Large intestine (tissue), 1 donor: ENCODE measurements around the gene DBF4B. TPM values are rescaled to one million over a fixed set of nuclear protein-coding genes. Genes with fewer than 3 reads are reported as not detected.

ENCODE experiments used
- polyA plus RNA-seq: library from polyadenylated mRNA; unstranded; fragments of 120-200 nt; gene quantifications from one replicate; pipeline ENCODE4 v1.2.1, GENCODE V29; 2013

The DBF4B gene
- polyA plus RNA-seq, 1 donor = 11.6 TPM

Other genes starting within 250 kb of the DBF4B start
- 35.9 TPM for gene GPATCH8, start 205.3 kb upstream of the DBF4B start, polyA plus RNA-seq
- 4.4 TPM for gene FZD2, start 151.2 kb upstream of the DBF4B start, polyA plus RNA-seq
- gene MEIOC, start 52.2 kb upstream of the DBF4B start, polyA plus RNA-seq = 0.55 TPM
- gene CCDC43, start 18.9 kb upstream of the DBF4B start, polyA plus RNA-seq = 25.5 TPM
- gene ADAM11, start 50.3 kb downstream of the DBF4B start, polyA plus RNA-seq = 1.2 TPM
- 8.2 TPM for gene GJC1, start 121.6 kb downstream of the DBF4B start, polyA plus RNA-seq
- 1.8 TPM for gene HIGD1B, start 139.2 kb downstream of the DBF4B start, polyA plus RNA-seq
- 67.8 TPM for gene EFTUD2, start 190.8 kb downstream of the DBF4B start, polyA plus RNA-seq
- 0.34 TPM for gene GFAP, start 206.8 kb downstream of the DBF4B start, polyA plus RNA-seq
- gene KIF18B, start 239.1 kb downstream of the DBF4B start, polyA plus RNA-seq = 7.7 TPM